ENCODE measurements around the gene NOBOX. TPM values are rescaled to one million over a fixed set of nuclear protein-coding genes. Genes with fewer than 3 reads are reported as not detected.
A peak's percentile ranks its signal among the peaks of the same experiment; 100 is the strongest.
"Not testable (repeated sequence)": the region's sequence is repeated elsewhere in the genome, so short reads cannot be mapped to it uniquely, and the experiment has no call there.

Gene NOBOX
- total RNA-seq, 4 donors from 2014 or later = not detected

DNA sequence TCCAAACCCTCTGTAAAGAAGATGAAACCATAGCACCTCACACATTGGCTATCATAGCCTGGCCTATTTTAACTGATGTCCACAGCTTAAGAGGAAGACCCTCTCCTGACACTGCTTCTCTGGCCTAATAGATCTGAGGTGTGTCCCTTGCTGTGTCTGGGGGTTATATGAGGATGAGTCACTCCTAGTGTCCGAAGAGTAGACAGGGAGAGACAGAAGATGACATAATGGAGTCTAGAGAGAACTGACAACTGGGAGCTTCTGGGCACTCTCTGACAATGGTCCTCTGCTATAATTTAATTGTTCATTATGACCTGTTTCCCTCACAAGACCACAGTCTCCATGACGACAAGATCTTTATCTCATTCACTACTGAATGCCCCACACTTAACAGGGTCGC, 41.4 kb downstream of the NOBOX start:
- not testable (repeated sequence) for H3K4me1 ChIP-seq; H3K9me3 ChIP-seq; DNase-seq (ENCODE audit: low spot score in 2 of 2); H3K27me3 ChIP-seq; H3K36me3 ChIP-seq; H3K4me3 ChIP-seq; H3K27ac ChIP-seq
- no CpG with 5 or more reads among the region's 3 CpGs for WGBS, 2 donors

DNA sequence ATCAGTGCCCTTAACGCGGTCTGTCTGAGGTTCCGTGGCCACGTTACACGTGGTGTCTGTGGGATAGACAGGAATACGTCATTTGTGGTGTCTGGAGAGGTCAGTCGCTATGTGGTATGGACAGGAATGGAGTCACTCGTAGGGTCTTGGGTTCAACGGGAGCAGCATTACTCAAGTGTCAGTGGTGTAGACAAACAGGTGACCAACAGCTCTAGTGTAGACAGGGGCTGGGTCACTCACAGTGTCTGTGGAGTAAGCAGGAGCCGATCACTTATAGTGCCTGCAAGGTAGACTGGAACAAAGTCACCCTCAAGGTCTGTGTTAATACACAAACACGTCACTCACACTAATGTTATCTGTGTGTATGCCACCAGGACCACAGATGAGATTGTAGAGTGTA, 46.6 kb downstream of the NOBOX start:
- not testable (repeated sequence) for H3K36me3 ChIP-seq; DNase-seq (ENCODE audit: low spot score in 2 of 2); H3K4me3 ChIP-seq; H3K9me3 ChIP-seq; H3K27ac ChIP-seq; H3K4me1 ChIP-seq; H3K27me3 ChIP-seq
- 98 to 100% methylated on average over 1 to 2 of the region's 11 CpGs for WGBS, 2 donors

- H3K9me3 ChIP-seq; H3K4me3 ChIP-seq; H3K27ac ChIP-seq; H3K4me1 ChIP-seq; H3K36me3 ChIP-seq; DNase-seq (ENCODE audit: low spot score in 2 of 2); H3K27me3 ChIP-seq: not testable (repeated sequence)
- whole genome bisulfite sequencing, 2 donors = no CpG with 5 or more reads among the region's 6 CpGs
Measured at GRCh38 chr7:144356185-144356584, 47.3 kb downstream of the NOBOX start.

- not testable (repeated sequence) for H3K4me1 ChIP-seq; H3K27me3 ChIP-seq; H3K9me3 ChIP-seq; H3K36me3 ChIP-seq; DNase-seq (ENCODE audit: low spot score in 2 of 2); H3K27ac ChIP-seq
- no CpG with 5 or more reads among the region's 50 CpGs for WGBS, 2 donors
- H3K4me3 ChIP-seq = peak within 1 kb of the TSS in 1 of 4 donors; percentile 28
Measured at GRCh38 chr7:144355176-144355822, 48.2 kb downstream of the NOBOX start, which contains the start of gene ARHGEF5. Gene ARHGEF5, plus strand, starts transcription at chr7:144355402. Its CDS starts 7,268 bp downstream, at chr7:144362670.

DNA sequence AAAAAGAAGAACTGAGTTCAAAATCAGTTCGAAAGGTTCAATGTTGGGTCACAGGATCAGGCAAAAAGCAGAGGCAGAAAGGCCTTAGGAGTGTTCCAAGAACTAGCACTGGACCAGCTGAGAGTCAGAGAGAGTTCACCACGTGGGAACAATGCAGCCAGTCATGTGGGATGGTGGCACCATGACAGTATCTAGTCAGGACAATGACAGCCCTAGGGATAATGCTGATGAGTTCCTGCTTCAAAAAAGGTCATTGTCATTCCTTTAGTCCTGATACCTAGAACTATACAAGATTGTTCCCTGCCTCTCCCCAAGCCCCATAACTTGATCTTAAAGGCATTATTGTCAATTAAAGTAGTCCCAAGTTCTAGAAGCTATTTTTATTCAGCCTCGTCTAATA, 51.8 kb downstream of the NOBOX start:
- not testable (repeated sequence) for H3K4me1 ChIP-seq; H3K27ac ChIP-seq; H3K36me3 ChIP-seq; H3K9me3 ChIP-seq; H3K4me3 ChIP-seq; H3K27me3 ChIP-seq; DNase-seq (ENCODE audit: low spot score in 2 of 2)
- WGBS, 2 donors = 48 to 49% methylated on average over 1 to 2 of the region's 3 CpGs

DNA sequence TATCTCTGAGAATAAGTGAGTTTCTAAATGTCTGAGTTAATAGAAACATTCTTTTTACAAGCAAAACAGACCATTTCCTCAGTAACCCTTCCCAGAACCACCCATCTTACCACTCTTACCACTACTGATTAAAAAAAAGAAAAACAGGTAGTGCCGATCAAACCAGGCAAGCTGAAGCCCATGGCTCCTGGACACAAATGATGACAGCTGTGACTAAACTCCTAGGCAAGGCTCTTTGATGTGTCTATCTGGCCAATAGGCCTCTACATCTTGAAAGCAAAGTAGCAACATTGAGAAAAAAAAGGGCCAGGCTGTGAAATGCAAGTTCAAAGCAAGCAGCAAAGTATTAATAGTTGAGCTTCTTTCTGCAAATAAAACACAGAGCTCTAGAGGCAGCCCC, 54.9 kb downstream of the NOBOX start:
- not testable (repeated sequence) for H3K27me3 ChIP-seq; H3K4me1 ChIP-seq; H3K27ac ChIP-seq; H3K4me3 ChIP-seq; DNase-seq (ENCODE audit: low spot score in 2 of 2); H3K9me3 ChIP-seq; H3K36me3 ChIP-seq
- WGBS, 2 donors = no CpG with 5 or more reads among the region's 1 CpG

Small RNAs within 50 kb of the gene (small RNA-seq; reads per million reads assigned to genes)
- not detected for gene RNU6ATAC40P

Other genes with a start within 250 kb of the NOBOX start
- 1 to 10 TPM in 2 of 4 donors, not detected in 2; 2.5 to 3.1 TPM for gene CTAGE4, start 220.2 kb downstream of the NOBOX start, total RNA-seq
- 1 to 10 TPM in 3 of 4 donors, under 1 TPM in 1; 0.59 to 4.4 (median 1.9) TPM for gene ARHGEF35, start 207.9 kb downstream of the NOBOX start, total RNA-seq
- gene OR2A42, start 164.1 kb downstream of the NOBOX start, total RNA-seq = not detected
- 1 to 10 TPM; 1.1 to 3.8 (median 2.2) TPM for gene OR2A7, start 138.9 kb downstream of the NOBOX start, total RNA-seq
- gene CTAGE8, start 134.4 kb downstream of the NOBOX start, total RNA-seq = 1 to 10 TPM in 2 of 4 donors, under 1 TPM in 1, not detected in 1; 0.60 to 1.8 (median 1.5) TPM
- gene OR2A1, start 91.3 kb downstream of the NOBOX start, total RNA-seq = under 1 TPM in 2 of 4 donors, not detected in 2; 0.60 to 0.84 TPM
- 10 to 100 TPM in 2 of 4 donors, 1 to 10 TPM in 2; 5.9 to 13.2 (median 10.4) TPM for gene ARHGEF5, start 48.3 kb downstream of the NOBOX start, total RNA-seq

Data from tibial nerve (tissue), 4 donors.